Forelimb muscle (tissue), 1 donor: ENCODE data around the gene KIAA0232. TPM values are rescaled to one million over a fixed set of nuclear protein-coding genes. Genes with fewer than 3 reads are reported as not detected.
"Not testable (repeated sequence)": the region's sequence is repeated elsewhere in the genome, so short reads cannot be mapped to it uniquely, and the experiment has no call there.

Source experiments
- DNase-seq: peaks from one replicate; pipeline ENCODE4 v3.0.0-alpha.2; 2013; ENCODE audit warnings: low read depth
- polyA plus RNA-seq: library from polyadenylated mRNA; unstranded; fragments of 120-200 nt; gene quantifications from one replicate; pipeline ENCODE4 v1.2.1, GENCODE V29; 2013; ENCODE audit not compliant: insufficient read length

KIAA0232 gene
- polyA plus RNA-seq, 1 donor, result 21.3 TPM

GRCh38 chr4:6755088-6755753 is 27.3 kb upstream of the KIAA0232 start:
- no peak for DNase-seq

- DNase-seq, result not testable (repeated sequence)
These were observed 26.2 kb upstream of the KIAA0232 start for GRCh38 chr4:6756345-6756744.

DNA sequence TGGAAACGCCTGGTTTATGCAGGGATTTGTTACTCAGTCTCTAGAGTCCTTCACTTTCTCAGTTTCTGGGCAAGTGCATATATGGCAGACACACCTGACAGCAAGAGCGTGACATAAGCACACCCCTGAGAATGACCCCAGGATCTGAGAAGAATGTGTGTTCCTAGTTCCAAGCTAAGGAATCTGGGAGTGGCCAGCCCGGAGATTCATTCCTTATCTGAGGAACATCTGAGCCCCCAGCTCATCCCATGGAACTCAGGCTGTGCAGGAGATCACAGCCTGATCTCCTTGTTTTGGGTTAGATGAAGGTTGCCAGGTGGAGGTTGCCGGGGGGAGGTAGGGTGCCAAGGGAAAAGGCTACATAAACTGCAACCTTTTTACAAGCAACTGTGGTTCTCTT is 23.8 kb upstream of the KIAA0232 start:
- no peak for DNase-seq

- no peak for DNase-seq
These were observed 21.7 kb upstream of the KIAA0232 start for GRCh38 chr4:6760865-6761264.

DNA sequence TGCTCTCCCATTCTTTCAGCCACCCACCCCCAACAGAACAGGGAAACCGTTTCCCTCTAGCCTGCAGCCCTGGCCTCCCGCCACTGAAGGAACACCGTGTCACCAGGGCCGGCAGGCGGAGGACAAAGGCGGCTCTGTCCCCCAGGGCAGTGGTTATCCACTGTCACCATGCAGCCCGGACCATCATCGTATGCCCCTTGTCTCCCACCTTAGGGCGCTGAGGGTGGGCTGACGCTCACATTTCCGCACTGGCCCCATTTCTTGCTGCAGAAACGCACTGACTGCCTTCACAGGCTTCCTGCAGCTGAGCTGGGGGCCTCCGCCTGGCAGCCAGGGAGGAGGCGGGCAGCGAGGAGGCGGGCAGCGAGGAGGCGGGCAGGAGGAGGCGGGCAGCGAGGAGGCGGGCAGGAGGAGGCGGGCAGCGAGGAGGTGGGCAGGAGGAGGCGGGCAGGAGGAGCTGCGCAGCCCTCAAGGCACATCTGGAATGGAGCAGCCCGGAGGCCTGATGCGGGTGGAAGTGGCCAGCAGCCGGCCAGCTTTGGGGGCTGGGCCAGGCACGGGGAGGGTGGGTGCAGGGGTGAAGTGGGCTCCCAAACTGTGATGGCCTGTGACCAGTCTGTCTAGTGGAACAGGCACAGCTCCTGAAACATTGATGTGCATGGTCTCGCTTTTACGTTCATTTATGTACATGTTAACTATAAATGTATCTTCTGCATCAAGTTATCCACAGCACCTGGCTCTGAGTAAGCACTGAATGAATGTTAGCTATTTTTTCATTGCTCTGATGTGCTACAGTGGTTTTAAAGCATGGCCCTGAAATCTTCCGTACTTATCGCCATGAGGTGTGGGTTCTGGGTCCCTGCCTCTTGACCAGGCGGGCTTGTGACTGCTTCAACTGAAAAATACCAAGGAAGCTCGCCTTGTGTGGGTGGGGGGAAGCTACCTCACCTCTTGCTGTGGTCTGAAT is 20.6 kb upstream of the KIAA0232 start:
- DNase-seq, result no peak

GRCh38 chr4:6763330-6763851 is 19.1 kb upstream of the KIAA0232 start:
- DNase-seq, result no peak

DNA sequence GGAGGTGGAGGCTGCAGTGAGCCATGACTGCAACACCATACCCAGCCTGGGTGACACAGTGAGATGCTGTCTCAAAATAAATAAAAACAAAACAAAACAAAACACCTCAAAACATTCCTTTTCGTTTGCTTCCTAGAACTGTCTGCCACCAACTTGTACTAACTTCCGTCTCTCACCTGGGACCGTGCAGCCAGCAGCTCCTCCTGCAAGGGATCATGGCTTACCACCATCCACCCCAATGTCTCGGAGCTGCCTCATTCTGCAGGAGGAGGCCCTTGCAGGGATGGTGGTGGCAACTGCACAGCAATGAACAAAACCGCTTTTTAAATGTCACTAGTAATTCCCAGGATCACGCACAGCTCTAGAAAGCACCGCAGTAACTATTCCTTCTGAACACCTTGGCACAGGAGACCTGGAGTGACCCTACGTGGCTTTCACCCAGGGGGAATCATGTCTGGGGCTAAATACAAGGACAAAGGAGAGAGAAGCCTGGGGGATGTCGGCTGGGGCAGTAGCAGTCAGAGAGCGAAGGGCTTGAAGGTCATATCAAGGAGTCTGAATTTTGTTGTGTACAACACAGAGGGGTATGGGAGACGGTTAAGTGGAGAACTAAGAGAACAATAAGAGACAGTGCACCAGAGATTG is 17.4 kb upstream of the KIAA0232 start:
- DNase-seq, result no peak

GRCh38 chr4:6765703-6766102 is 16.8 kb upstream of the KIAA0232 start:
- DNase-seq, result no peak

GRCh38 chr4:6767386-6767747 is 15.2 kb upstream of the KIAA0232 start:
- no peak for DNase-seq

DNA sequence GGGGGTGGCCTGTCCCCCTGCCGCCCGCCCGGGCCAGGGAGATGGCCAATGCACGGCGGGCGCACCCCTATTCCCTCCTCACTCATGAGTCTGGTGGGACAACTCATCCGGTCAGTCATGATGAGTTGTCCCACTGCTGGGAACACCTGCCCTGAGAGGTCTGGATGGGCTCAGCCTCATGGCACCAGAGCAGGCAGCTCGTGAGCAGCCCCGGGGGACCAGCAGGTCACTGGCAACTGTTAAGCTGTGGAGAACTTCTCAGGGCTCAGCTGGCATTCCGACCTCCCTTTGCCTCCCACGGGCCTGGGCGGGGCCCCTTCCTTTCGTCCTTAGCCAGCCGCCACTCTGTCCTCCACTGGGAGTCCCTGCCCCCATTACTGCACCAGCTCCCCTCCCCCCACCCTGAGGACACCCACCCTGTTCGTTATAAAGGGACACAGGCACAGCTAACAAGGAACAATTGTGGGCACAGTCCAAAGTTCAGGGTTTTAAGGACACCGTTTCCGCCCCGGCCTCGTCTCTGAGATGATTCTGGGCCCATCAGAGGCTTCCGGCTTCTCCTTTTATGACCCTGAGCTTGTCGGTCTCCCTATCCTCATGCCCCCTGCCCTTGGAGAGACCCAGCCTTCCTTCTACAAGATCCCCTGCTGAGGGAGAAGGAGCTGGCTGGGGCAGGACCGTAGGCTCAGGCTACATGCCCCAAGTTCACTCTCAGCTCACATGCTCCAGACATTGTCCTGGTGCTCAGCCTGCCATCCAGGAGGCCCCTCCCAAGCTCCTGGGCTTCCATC is 14.6 kb upstream of the KIAA0232 start:
- no peak for DNase-seq

DNA sequence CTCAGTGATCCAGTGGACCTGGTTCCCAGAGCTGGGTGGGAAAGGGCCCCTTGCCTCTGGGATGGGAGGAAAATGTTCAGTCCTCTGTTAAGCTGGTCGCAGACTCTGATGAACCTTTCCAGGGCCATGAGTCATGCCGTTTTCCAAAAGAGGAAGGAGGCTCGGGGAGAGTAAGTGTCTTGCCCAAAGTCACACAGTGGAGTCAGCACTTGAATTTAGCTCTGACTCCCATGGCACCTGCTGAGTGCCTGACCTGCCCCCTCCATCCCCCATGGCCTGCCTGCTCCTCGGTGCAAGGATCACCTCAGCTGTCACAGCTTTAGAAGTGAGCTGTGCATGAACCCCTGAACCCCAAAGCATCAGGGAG is 14.0 kb upstream of the KIAA0232 start:
- DNase-seq, result no peak

DNA sequence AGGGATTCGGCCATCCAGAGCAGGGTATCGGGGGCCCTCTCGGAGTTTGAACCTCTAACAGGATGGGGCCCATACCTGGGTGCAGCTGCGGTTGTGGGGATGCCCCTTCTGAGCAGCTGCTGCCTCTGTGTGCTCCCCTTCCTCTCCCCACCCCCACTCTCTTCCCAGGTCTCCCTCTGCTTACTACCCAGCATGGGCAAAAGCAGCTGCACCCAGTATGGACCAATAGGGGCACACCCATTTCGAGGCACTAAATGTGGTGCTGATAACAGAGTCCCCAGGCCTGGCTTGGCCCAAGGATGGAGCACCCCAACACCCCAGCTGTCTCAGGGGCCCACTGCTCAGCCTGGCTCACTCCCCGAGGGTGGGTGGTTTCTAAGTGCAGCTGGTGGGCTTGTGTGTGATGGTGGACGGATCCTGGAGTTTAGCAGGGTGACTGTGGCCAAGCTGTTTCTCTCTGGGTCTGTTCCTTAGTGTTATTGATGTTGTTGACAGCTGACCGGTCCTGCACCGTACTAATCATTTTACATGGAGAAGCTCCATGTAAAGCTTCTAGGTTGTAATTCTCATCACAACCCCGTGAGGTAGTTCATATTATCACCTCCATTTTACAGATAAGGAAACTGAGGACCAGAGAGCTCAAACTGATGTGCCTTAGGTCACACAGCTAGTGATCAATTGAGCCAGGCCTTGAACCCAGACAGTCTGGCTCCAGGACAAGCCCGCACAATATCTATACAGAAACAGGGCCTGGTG is 13.1 kb upstream of the KIAA0232 start:
- DNase-seq, result no peak

GRCh38 chr4:6769989-6770420 is 12.5 kb upstream of the KIAA0232 start:
- DNase-seq, result no peak

GRCh38 chr4:6770581-6771228 is 11.8 kb upstream of the KIAA0232 start:
- DNase-seq, result no peak

DNA sequence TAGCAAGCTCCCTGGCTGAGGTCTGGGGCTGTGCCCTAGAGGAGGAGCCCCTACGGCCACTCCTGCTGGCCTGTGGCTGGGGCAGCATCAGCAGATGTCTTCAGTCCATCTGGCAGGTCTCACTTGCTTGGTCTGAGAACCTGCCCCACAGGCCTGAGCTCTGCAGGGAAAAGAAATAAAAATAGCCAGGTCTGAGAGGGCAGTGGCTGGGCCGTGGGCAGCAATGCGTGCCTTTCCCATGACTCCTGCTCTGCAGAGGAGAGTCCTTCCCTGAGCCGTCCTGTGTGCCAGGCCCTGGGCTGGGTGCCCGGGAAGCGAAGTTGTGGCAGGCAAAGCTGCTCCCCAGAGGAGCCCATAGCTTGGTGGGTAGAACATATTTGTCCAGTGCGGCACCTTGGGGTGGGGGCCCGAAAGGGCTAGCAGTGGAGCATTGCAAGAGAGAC is 11.3 kb upstream of the KIAA0232 start:
- no peak for DNase-seq

- no peak for DNase-seq
These were observed 10.2 kb upstream of the KIAA0232 start for GRCh38 chr4:6772223-6772928.

DNA sequence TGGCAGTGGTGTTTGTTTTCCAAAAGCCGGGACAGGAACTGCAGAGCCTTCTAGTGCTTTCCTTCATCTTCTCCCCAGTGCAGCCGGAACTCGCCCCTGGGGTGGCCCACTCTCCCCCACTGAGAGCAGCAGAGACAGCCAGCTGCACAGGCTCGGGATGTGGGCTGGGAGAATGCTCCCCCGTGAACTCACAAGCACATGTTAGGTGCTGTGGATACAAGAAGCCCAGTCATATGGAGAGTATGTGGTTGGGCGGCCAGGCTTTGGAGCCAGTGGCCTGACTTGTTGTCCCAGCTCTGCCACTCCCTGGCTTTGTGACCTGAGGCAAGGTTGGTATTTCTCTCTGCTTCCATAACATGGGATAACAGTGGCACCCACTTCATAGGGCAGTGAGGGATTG is 9.4 kb upstream of the KIAA0232 start:
- no peak for DNase-seq

GRCh38 chr4:6773616-6774540 is 8.6 kb upstream of the KIAA0232 start:
- no peak for DNase-seq
